ENCODE results near the gene ARFGAP1.
"Not testable (repeated sequence)": the region's sequence is repeated elsewhere in the genome, so short reads cannot be mapped to it uniquely, and the experiment has no call there.

ARFGAP1 gene

DNA sequence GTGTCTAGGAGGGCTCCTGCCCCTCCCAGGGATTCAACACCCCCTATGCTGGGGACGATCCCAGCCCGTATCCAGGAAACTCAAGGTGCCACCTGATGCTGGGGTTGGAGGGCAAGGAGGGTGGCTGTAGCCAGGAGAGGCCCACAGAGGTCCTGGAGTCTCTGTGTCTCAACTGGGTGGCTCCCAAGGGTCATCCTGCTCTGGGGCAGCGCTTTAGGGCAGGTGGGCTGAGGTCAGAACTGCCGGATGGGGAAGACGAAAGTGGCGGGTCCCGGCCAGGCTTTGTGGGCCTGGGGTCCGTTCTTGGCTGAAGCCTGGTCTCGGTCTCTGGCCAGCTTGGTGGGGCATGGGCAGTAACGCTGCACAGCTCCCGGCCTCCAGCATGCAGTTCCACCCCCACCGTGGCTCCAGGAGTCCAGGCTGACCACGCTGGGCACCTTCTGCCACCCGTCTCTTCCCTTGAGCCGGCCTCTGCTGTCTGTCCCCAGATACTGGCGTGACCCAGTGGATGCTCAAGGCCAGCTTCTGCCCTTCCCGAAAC, 17.6 kb downstream of the ARFGAP1 start:
- no peak for DNase-seq (ENCODE audit: low read depth, low spot score)

- peak; percentile 42 for DNase-seq (ENCODE audit: low read depth, low spot score)
These were observed 18.3 kb downstream of the ARFGAP1 start for GRCh38 chr20:63290677-63291472.

DNA sequence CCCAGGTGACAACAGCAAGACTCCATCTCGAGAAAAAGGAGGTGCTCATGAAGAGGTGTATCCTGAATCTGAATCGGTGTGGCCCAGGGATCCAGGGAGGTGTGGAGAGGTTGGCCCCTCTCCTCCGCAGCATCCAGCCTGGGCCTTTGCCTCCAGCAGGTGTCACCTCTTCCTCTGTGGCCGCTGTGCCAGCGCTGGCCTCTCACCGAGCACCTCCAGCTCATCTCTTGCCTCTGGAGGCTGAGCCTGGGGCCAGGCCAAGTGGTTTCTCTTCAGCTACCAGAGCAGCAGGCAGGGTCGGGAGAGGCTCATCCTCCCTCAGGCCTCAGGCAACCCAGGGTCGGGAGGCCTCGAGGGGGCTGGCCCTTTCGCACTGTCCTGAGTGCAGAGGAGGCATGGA, 19.2 kb downstream of the ARFGAP1 start:
- DNase-seq (ENCODE audit: low read depth, low spot score), result no peak

GRCh38 chr20:63292292-63292701, 19.7 kb downstream of the ARFGAP1 start:
- no peak for DNase-seq (ENCODE audit: low read depth, low spot score)

DNA sequence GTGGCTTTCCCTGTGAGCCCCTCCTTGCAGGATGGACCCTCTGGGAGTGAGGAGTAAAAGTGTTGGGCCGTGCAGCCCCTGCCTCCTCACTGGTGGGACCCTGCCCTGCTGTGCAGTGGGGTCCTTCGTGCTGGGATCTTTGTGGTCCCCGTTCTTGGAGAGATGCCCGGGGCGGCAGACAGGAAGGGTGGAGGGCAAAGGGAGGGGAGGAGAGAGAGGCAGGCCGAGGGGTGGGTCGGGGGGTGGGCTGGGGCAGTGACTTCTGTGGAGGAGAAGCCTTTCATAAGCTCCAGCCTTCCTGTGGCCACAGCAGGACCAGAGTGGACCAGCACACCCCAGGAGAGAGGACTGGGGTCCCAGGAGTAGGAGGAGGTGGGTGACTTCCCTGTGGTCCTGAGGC, 20.3 kb downstream of the ARFGAP1 start, which contains the start of gene COL20A1:
TSS of gene COL20A1 (plus strand) at position 283 of the 400 bp plus-strand sequence. CDS start 1,922 bp downstream, outside the sequence.
- no peak for DNase-seq (ENCODE audit: low read depth, low spot score)

GRCh38 chr20:63293456-63293855, 20.8 kb downstream of the ARFGAP1 start:
- no peak for DNase-seq (ENCODE audit: low read depth, low spot score)

GRCh38 chr20:63293871-63294535, 21.4 kb downstream of the ARFGAP1 start:
- no peak for DNase-seq (ENCODE audit: low read depth, low spot score)

GRCh38 chr20:63294536-63294900, 21.9 kb downstream of the ARFGAP1 start:
- DNase-seq (ENCODE audit: low read depth, low spot score), result no peak

- DNase-seq (ENCODE audit: low read depth, low spot score), result no peak
These were observed 22.4 kb downstream of the ARFGAP1 start for GRCh38 chr20:63295018-63295417.

DNA sequence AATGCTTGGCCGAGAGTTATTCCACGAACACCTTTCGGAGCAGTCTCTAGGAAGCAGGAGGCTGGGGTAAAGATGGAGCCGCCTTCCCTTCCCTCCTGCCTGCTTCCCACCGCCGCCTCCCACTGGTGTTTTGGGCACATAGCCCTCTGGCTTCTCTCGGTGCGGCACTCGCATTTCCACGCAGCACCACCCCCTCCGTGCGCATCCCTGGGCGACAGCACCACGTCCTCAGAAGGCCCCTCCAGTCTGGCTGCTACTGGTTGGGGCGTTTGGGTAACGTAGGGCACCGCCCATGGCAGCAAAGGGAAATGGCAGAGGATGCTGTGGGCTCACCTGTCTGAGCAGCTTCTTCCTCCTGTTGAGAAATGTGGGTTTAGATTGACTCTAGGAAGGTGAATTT, 22.8 kb downstream of the ARFGAP1 start:
- DNase-seq (ENCODE audit: low read depth, low spot score), result no peak

DNA sequence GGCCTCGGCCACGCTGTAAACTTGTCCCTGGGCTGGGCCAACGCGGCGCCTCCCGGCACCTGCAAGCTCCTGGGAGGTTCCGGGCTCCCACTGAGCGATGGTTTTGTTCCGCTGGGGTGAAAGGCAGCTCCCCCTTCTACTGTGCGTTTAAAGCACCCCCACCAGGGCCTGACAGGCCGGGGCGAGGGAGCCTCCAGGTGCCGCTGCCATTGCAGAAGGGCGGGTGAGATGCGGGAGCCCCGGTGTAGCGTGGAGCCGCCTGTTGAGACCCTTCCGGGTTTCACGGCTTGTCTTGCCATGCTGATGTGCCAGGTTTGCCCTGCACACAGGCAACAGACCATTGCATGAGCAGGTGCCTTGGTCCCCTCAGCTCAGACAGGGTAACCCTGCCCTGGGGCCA, 23.2 kb downstream of the ARFGAP1 start:
- DNase-seq (ENCODE audit: low read depth, low spot score), result no peak

DNA sequence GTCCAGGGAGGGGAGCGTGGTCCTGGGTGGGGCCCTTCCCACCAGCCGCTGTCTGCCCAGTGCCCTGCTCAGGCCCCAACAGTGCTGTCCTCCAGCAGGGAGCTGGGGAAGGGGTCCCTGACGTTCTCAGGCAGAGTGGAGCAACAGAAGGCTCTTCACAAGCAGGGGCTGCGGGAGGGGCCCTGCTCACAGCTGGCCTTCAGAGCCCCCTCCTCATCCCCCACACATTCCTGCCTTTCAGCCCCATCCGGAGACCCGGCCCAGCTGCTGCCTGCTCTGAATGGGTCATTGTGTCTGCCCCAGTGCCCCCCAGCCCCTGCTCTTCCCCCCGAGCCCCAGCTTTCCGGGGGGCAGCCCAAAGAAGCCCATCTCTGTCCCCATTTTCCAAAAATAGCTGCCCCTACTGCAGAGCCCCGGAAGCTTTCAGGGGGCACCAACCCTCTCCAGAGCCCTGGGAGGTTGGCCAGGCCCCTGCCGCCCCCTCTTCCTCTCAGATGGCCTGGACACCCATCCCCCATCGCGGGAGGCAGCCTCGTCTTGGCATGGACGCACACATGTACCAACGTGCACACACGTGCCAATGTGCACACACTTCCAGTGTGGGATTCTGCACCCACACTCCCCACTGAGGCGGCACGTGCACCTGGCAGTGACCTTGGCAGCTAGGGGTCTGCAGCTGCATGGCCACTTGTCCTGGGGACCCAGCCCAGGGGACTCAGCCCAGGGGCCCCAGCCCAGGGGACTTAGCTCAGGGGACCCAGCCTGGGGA, 24.1 kb downstream of the ARFGAP1 start:
- DNase-seq (ENCODE audit: low read depth, low spot score), result no peak

DNA sequence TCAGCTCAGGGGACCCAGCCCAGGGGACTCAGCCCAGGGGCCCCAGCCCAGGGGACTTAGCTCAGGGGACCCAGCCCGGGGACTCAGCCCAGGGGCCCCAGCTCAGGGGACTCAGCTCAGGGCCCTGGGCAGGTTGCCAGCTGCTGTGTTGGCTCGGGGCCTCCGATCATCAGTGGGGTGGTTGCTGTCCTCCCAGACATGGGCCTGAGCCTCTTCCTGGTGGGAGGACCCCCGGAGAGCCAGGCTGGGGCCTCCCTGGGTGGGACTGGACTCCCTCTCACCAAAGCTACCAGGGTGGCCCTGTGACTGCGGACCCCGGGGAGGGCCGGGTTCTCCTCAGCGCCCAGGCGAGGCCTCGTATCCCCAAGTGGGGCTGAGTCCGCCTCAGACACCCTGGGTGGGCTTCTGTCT, 24.8 kb downstream of the ARFGAP1 start:
- DNase-seq (ENCODE audit: low read depth, low spot score), result no peak

DNA sequence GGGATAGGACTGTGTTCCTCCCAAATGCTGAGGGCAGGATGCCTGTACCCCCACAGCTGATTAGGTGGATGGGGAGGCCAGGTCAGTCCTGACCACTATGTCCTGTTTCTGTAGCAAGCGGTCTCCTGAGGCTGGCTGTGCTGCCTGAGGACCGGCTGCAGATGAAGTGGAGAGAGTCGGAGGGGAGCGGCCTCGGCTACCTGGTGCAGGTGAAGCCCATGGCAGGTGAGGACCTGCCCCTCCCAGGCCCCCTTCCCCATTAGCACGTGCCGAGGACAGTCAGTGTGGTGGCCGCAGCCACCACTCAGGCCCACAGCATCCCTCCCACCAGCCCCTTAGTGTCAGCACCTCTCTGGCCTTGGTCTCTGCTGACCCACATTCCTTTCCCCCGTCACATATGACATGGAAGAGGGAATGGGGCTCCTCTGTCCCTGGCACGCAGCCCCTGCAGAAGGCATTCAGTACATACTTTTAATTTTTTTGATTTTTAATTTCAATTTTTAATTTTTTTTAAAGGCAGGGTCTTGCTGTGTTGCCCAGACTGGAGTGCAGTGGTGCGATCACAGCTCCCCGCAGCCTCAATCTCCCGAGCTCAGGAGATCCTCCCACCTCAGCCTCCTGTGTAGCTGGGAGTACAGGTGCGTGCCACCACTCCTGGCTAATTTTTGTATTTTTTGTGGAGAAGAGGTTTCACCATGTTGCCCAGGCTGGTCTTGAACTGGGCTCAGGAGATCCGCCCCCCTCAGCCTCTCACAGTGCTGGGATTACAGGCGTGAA, 25.4 kb downstream of the ARFGAP1 start:
- DNase-seq (ENCODE audit: low read depth, low spot score), result no peak

DNA sequence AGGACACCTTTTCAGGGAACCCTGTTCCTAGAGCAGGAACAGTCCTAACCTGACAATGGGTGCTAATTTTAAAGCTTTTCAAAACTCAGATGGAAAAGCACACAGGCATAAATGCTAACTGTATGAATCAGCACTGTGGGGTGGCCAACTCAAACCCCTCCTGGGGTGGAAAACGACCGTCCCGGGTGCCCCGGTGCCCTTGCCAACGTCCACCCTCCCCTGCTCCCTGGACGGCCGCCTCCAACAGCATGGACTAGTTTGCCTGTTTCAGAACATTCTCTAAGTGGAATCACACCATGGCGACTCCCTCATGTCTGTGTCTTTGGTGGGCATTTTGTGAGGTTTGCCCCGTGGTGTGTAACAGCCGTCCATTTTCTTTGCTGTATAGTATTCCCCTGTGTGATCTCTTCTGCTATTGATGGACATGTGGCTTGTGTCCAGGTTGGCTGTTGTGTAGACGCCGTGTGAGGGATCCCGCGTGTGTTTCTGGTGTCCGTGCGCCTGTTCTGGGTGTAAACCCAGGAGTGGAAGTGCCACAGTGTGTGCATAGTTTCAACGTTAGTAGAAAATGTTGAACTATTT, 26.2 kb downstream of the ARFGAP1 start:
- no peak for DNase-seq (ENCODE audit: low read depth, low spot score)

DNA sequence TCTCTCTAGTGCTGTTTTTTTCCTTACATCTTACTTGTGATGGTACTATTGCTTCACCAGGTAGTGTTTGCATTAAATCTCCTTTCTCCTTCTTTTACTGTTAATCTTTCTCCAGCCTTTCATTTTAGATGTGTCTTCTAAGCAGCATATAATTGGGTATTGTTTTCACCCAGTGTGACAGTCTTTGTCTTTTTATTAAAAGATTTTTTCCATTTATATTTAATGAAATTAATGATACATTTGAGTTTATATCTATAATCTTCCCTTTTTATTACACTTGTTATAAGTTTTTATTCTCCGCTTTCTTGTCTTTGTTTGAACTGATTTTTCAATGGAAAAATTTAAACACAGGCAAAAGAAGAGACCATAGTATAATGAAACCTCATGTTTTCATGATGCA, 29.1 kb downstream of the ARFGAP1 start:
- DNase-seq (ENCODE audit: low read depth, low spot score), result no peak

DNA sequence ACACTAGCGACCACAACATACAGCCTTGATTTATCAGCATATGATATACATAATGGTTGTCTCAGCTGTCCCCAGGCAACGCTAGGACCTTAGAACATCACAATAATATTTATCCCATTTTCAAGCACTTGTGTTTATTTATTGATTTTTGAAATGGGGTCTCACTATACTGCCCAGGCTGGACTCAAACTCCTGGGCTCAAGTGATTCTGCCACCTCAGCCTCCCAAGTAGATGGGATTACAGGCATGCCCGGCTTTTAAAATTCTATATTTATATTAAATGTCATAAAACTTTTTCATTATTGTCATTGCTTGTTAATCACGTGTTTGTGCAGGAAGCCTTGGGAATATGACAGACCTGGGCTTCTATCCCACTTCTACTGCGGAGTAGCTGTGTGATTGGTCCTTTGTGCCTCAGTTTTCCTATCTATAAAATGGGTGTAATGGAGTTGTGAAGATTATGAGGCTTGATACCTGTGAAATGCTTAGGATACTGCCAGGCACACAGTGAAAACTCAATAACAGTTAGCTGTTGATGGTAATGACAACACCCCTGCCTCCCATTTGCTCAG, 30.6 kb downstream of the ARFGAP1 start:
- no peak for DNase-seq (ENCODE audit: low read depth, low spot score)

GRCh38 chr20:63305393-63305792, 32.8 kb downstream of the ARFGAP1 start:
- DNase-seq (ENCODE audit: low read depth, low spot score), result no peak

GRCh38 chr20:63305933-63306672, 33.5 kb downstream of the ARFGAP1 start:
- not testable (repeated sequence) for DNase-seq (ENCODE audit: low read depth, low spot score)

Data from activated naive CD8-positive, alpha-beta T cell treated with anti-CD3 and anti-CD28 coated beads, Interleukin-2, amount 50 U/mL, for 16 hours (primary cell).